AG04450 (cell line): Measurements from ENCODE around the gene SLC36A1. TPM values are rescaled to one million over a fixed set of nuclear protein-coding genes. Genes with fewer than 3 reads are reported as not detected.
A peak's percentile ranks its signal among the peaks of the same experiment; 100 is the strongest.

Experiments
- CTCF ChIA-PET: fragments of 300-600, 350-600 bp; formaldehyde crosslinking; extraction: SDS; loops from one replicate; lab custom pipeline; 2022; ENCODE audit warnings: antibody characterized with exemption, inconsistent platforms; lab: Charles Lee
- POLR2A ChIA-PET: fragments of 350-600 bp; formaldehyde crosslinking; extraction: SDS; loops from one replicate; lab custom pipeline; 2021; ENCODE audit warnings: antibody characterized with exemption, inconsistent platforms; lab: Yijun Ruan, JAX
- DNase-seq: peaks from one replicate; pipeline ENCODE4 v3.0.0-alpha.2; 2011; ENCODE audit warnings: low read depth, low spot score
- H3K27ac ChIP-seq: one replicate; pipeline ENCODE4 v1.5.1; 2012; ENCODE audit warnings: low read depth, low read length, control low read depth
- H3K27me3 ChIP-seq: one replicate; pipeline ENCODE4 v1.6.0; 2012; ENCODE audit warnings: low read length; ENCODE audit not compliant: control insufficient read depth, insufficient read depth
- H3K4me3 ChIP-seq: 2 replicates; pipeline ENCODE4 v1.5.1; 2011; ENCODE audit warnings: mild to moderate bottlenecking, low read depth, low read length, control low read depth
- H3K9me3 ChIP-seq: 2 replicates; pipeline ENCODE4 v1.5.1; 2012; ENCODE audit warnings: low read length; ENCODE audit not compliant: control insufficient read depth, insufficient read depth
- CTCF ChIP-seq: IDR thresholded peaks from 2 replicates; pipeline ENCODE4 v1.5.1; 2011; ENCODE audit warnings: low read depth, low read length, control low read depth, inconsistent platforms
- polyA plus RNA-seq: library from polyadenylated mRNA; depleted of rRNA; stranded (reverse); fragments of >200 nt; gene quantifications from 2 replicates; pipeline ENCODE4 v1.2.3, GENCODE V29; 2011

SLC36A1 gene
- polyA plus RNA-seq, 1 experiment = 22.2 TPM

GRCh38 chr5:151517122-151517920 is 69.9 kb downstream of the SLC36A1 start:
- TF ChIP-seq CTCF = no peak
- CTCF ChIA-PET = interaction anchor here (1.6 to 1.7 kb wide), 2 partner anchors 135 kb away, joined by 4 to 8 read pairs; no protein-coding TSS in a partner anchor
- Histone ChIP-seq H3K27ac (no peak overlapping the region), H3K27me3 (no peaks in the 10 kb centered on the region), H3K4me3 (no peak overlapping the region), H3K9me3 (no peaks in the 10 kb centered on the region)
- POLR2A ChIA-PET = no interaction called here
- DNase-seq = no peak

- TF ChIP-seq CTCF = no peak
- DNase-seq = no peak
- Histone ChIP-seq H3K27ac (no peak overlapping the region), H3K27me3 (peaks cover 2% of the 10 kb centered on the region), H3K4me3 (no peak overlapping the region), H3K9me3 (no peaks in the 10 kb centered on the region)
- ChIA-PET POLR2A (no interaction called here), CTCF (interaction anchor here (0.6 to 2.6 kb wide), 7 partner anchors 12 to 222 kb away, joined by 3 to 18 read pairs (median 4); partner anchors contain the start of gene SLC36A1)
These were observed 72.9 kb downstream of the SLC36A1 start for GRCh38 chr5:151520294-151520693.

- Histone ChIP-seq H3K27ac (no peak overlapping the region), H3K9me3 (no peaks in the 10 kb centered on the region), H3K27me3 (peaks cover 7% of the 10 kb centered on the region), H3K4me3 (no peak overlapping the region)
- CTCF ChIA-PET = interaction anchor here (1.2 to 2.6 kb wide), 4 partner anchors 62 to 205 kb away, joined by 3 to 20 read pairs (median 15); no protein-coding TSS in a partner anchor
- POLR2A ChIA-PET = no interaction called here
- no peak for TF ChIP-seq CTCF
- no peak for DNase-seq
These were observed 74.8 kb downstream of the SLC36A1 start for GRCh38 chr5:151522226-151522625.

- ChIA-PET POLR2A (no interaction called here), CTCF (interaction anchor here (0.5 to 2.8 kb wide), 32 partner anchors 9 to 521 kb away, joined by 3 to 51 read pairs (median 4); partner anchors contain the start of genes GM2A and SLC36A1)
- DNase-seq = no peak
- peak; percentile 77 for TF ChIP-seq CTCF
- Histone ChIP-seq H3K4me3 (no peak overlapping the region), H3K9me3 (no peaks in the 10 kb centered on the region), H3K27ac (no peak overlapping the region), H3K27me3 (peaks cover 7% of the 10 kb centered on the region)
These were observed 75.9 kb downstream of the SLC36A1 start for GRCh38 chr5:151523335-151523734.

GRCh38 chr5:151528153-151528552 is 80.8 kb downstream of the SLC36A1 start:
- H3K27me3 ChIP-seq = peaks cover 10% of the 10 kb centered on the region
- no peak for TF ChIP-seq CTCF
- ChIA-PET POLR2A (no interaction called here), CTCF (no interaction called here)
- H3K27ac ChIP-seq = no peak overlapping the region
- H3K9me3 ChIP-seq = no peaks in the 10 kb centered on the region; the same call in 1 of the 2 replicates
- no peak for DNase-seq
- H3K4me3 ChIP-seq = no peak overlapping the region
